DOHH2 (cell line): ENCODE data around the gene FARS2.

Source experiments
- EZH2phosphoT487 ChIP-seq: fragments of 200-600 bp; sonication (generic); IDR thresholded peaks from 2 replicates; pipeline ENCODE4 v1.6.1; 2017; ENCODE audit warnings: borderline replicate concordance, mild to moderate bottlenecking, antibody characterized with exemption, low read length, moderate library complexity, mixed read lengths
- TF ChIP-seq, protein P1 (sequence below): fragments of 200-600 bp; sonication (generic); IDR thresholded peaks from one replicate; pipeline ENCODE4 v1.5.1; 2014; ENCODE audit warnings: antibody characterized with exemption, mild to moderate bottlenecking, low read depth, low read length; ENCODE audit not compliant: poor library complexity, severe bottlenecking

- TF ChIP-seq, protein P1, sequence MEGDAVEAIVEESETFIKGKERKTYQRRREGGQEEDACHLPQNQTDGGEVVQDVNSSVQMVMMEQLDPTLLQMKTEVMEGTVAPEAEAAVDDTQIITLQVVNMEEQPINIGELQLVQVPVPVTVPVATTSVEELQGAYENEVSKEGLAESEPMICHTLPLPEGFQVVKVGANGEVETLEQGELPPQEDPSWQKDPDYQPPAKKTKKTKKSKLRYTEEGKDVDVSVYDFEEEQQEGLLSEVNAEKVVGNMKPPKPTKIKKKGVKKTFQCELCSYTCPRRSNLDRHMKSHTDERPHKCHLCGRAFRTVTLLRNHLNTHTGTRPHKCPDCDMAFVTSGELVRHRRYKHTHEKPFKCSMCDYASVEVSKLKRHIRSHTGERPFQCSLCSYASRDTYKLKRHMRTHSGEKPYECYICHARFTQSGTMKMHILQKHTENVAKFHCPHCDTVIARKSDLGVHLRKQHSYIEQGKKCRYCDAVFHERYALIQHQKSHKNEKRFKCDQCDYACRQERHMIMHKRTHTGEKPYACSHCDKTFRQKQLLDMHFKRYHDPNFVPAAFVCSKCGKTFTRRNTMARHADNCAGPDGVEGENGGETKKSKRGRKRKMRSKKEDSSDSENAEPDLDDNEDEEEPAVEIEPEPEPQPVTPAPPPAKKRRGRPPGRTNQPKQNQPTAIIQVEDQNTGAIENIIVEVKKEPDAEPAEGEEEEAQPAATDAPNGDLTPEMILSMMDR, result no peak
- no peak for TF ChIP-seq EZH2phosphoT487
Observed at GRCh38 chr6:5778317-5778857, 517.1 kb downstream of the FARS2 start.
